ENCODE data around the gene KCNA10. TPM values are rescaled to one million over a fixed set of nuclear protein-coding genes. Genes with fewer than 3 reads are reported as not detected.

KCNA10 gene
- total and polyA plus RNA-seq, 2 of the 13 experiments (the other 11 are each of a cell fraction or from before 2014, with no cell fraction given): not detected

DNA sequence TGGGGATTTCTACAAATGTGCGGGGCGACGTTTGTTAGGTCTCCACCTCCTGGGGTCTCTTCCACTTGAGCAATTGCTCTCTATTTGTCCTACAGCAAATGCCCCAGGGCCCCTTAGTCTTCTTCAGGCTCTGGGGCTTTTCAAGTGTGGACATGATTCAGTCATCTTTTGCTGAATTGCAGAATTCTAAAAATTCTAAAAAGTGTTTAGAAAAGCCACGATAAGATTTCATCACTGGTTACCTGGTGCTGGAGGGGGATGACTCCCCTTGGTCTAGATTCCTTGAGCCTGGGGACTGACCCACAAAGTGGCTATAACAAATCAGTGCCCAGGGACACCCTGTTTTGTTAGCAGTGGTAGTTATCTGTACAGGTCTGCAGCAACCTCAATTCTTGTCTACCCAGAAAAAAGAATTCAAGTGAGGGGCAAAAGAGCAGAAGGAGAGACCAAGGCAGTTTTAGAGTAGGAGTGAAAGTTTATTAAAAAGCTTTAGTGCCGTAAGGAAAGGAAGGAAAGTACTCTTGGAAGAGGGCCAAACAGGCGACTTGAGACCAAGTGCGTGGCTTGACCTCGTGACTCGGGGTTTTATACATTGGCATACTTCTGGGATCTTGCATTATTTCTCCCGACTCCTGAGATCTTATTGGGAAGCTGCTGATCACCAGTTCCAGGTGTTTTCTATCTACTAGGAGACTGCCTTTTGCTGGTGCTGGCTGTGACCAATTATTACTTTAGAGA lies 42.8 kb downstream of the KCNA10 start:
- H3K27ac ChIP-seq (ENCODE audit: extremely low read length, insufficient read depth, low read length): no peak overlapping the region
- no peak overlapping the region for H3K4me3 ChIP-seq (replicated peaks in 1 of 3; ENCODE audit: insufficient read depth in 1 of 3, low read depth in 2 of 3, low read length in 3 of 3)
- no peak overlapping the region for H3K9ac ChIP-seq (ENCODE audit: insufficient read depth, low read depth, low read length)
- DNase-seq (ENCODE audit: low spot score): no peak
- in situ Hi-C loops (cut with HindIII; ENCODE audit: extremely low pct_ligation_motif_present, low pct_unique_long_range_greater_than_20kb): no loop called here
- no peaks in the 10 kb centered on the region for H3K9me3 ChIP-seq (ENCODE audit: low read length)
- H3K27me3 ChIP-seq (ENCODE audit: control insufficient read depth in 1 of 2, insufficient read depth in 2 of 2, low read length in 2 of 2): no peaks in the 10 kb centered on the region
- no peak for FAIRE-seq
- no TSS peak for BruUV-seq (replicated peaks)
- no peak overlapping the region for H3K4me2 ChIP-seq (ENCODE audit: low read depth, low read length)
- no peaks in the 10 kb centered on the region for H3K79me2 ChIP-seq (ENCODE audit: insufficient read depth, low read length)
- no peak for ATAC-seq
- no peaks in the 10 kb centered on the region for H3K36me3 ChIP-seq (replicated peaks in 1 of 2; ENCODE audit: control insufficient read depth in 1 of 2, insufficient read depth in 2 of 2, low read length in 2 of 2)
- no peaks in the 10 kb centered on the region for H3K4me1 ChIP-seq (ENCODE audit: insufficient read depth, low read length)
- H4K20me1 ChIP-seq (ENCODE audit: insufficient read depth, low read length): no peaks in the 10 kb centered on the region
- POLR2A ChIA-PET: no interaction called here
- intact Hi-C loops (cut with micrococcal nuclease; ENCODE audit: unreplicated experiment): no loop called here
- WGBS (ENCODE audit: low lambda C conversion rate): 36% methylated on average over 10 of the region's 10 CpGs
- CTCF ChIA-PET (ENCODE audit: low intra/inter-chr PET ratio, low total read pairs): no interaction called here
- TF ChIP-seq MAFK (conservative IDR thresholded peaks at IDR 0.05 in 1 of 2, IDR thresholded peaks at IDR 0.05 in 1 of 2; ENCODE audit: low read length in 2 of 2) (0 out of 4 replicates have a peak, but pooled peaks of 1 of the 2 experiments have one; percentile 0), POLR2AphosphoS5 (IDR thresholded peaks at IDR 0.05; ENCODE audit: low read depth, low read length) (no peak)
- no peak overlapping the region for H2AFZ ChIP-seq (ENCODE audit: low read length)

GRCh38 chr1:110475362-110476027 lies 43.5 kb downstream of the KCNA10 start:
- TF ChIP-seq RFX5 (IDR thresholded peaks at IDR 0.05; ENCODE audit: low read depth, low read length) (no peak), MAFK (conservative IDR thresholded peaks at IDR 0.05 in 1 of 2, IDR thresholded peaks at IDR 0.05 in 1 of 2; ENCODE audit: low read length in 2 of 2) (peak in 1 of 2 experiments; percentile 23; a peak in 1 of 4 replicates)
- BruUV-seq (replicated peaks): no TSS peak
- Histone ChIP-seq H3K27ac (ENCODE audit: extremely low read length, insufficient read depth, low read length) (no peak overlapping the region), H2AFZ (ENCODE audit: low read length) (no peak overlapping the region), H3K79me2 (ENCODE audit: insufficient read depth, low read length) (no peaks in the 10 kb centered on the region), H3K4me3 (replicated peaks in 1 of 3; ENCODE audit: insufficient read depth in 1 of 3, low read depth in 2 of 3, low read length in 3 of 3) (no peak overlapping the region), H3K27me3 (ENCODE audit: control insufficient read depth in 1 of 2, insufficient read depth in 2 of 2, low read length in 2 of 2) (no peaks in the 10 kb centered on the region), H4K20me1 (ENCODE audit: insufficient read depth, low read length) (no peaks in the 10 kb centered on the region), H3K4me2 (ENCODE audit: low read depth, low read length) (no peak overlapping the region), H3K36me3 (replicated peaks in 1 of 2; ENCODE audit: control insufficient read depth in 1 of 2, insufficient read depth in 2 of 2, low read length in 2 of 2) (no peaks in the 10 kb centered on the region), H3K9ac (ENCODE audit: insufficient read depth, low read depth, low read length) (no peak overlapping the region), H3K4me1 (ENCODE audit: insufficient read depth, low read length) (no peaks in the 10 kb centered on the region), H3K9me3 (ENCODE audit: low read length) (no peaks in the 10 kb centered on the region)
- DNase-seq (ENCODE audit: low spot score) (no peak), ATAC-seq (peak; percentile 89), FAIRE-seq (no peak)
- intact Hi-C loops (cut with micrococcal nuclease; ENCODE audit: unreplicated experiment): no loop called here
- 16% methylated on average over 5 of the region's 5 CpGs for WGBS (ENCODE audit: low lambda C conversion rate)
- POLR2A ChIA-PET: no interaction called here
- CTCF ChIA-PET (ENCODE audit: low intra/inter-chr PET ratio, low total read pairs): no interaction called here
- in situ Hi-C loops (cut with HindIII; ENCODE audit: extremely low pct_ligation_motif_present, low pct_unique_long_range_greater_than_20kb): no loop called here

Measured in HepG2 (cell line).